LHCN-M2 (cell line): ENCODE data around the gene PPP1R9B. TPM values are rescaled to one million over a fixed set of nuclear protein-coding genes. Genes with fewer than 3 reads are reported as not detected.
A peak's percentile ranks its signal among the peaks of the same experiment; 100 is the strongest.

ENCODE experiments used
- DNase-seq: peaks from one replicate; pipeline ENCODE4 v3.0.0-alpha.2; 2012; ENCODE audit warnings: low read depth
- total RNA-seq: library from RNA; depleted of rRNA; stranded (reverse); fragments of >200 nt; gene quantifications from 2 replicates; pipeline ENCODE4 v1.2.3, GENCODE V29; 2014; rRNA removed

The PPP1R9B gene
- total RNA-seq, 1 experiment from 2014 or later, result 42.7 TPM

- DNase-seq, result peak; percentile 81
Observed at GRCh38 chr17:50094243-50094752, 56.2 kb downstream of the PPP1R9B start.

GRCh38 chr17:50093807-50094206 is 56.7 kb downstream of the PPP1R9B start:
- DNase-seq, result no peak

- no peak for DNase-seq
Observed at GRCh38 chr17:50093246-50093645, 57.2 kb downstream of the PPP1R9B start.

GRCh38 chr17:50091918-50092285 is 58.6 kb downstream of the PPP1R9B start:
- DNase-seq, result no peak

- DNase-seq, result no peak
Observed at GRCh38 chr17:50090971-50091917, 59.2 kb downstream of the PPP1R9B start.

GRCh38 chr17:50090071-50090470 is 60.4 kb downstream of the PPP1R9B start:
- DNase-seq, result no peak

GRCh38 chr17:50088952-50089825 is 61.3 kb downstream of the PPP1R9B start:
- no peak for DNase-seq

- no peak for DNase-seq
Observed at GRCh38 chr17:50087912-50088405, 62.5 kb downstream of the PPP1R9B start.

GRCh38 chr17:50087246-50087911 is 63.1 kb downstream of the PPP1R9B start:
- DNase-seq, result peak; percentile 67

Other genes starting within 250 kb of the PPP1R9B start
- gene DLX4, start 181.5 kb downstream of the PPP1R9B start, total RNA-seq, result 0.06 TPM in 1 of 2 replicates, not detected in the other
- 0.29 and 0.32 TPM in 2 replicates for gene DLX3, start 155.5 kb downstream of the PPP1R9B start, total RNA-seq
- gene ITGA3, start 94.6 kb downstream of the PPP1R9B start, total RNA-seq, result 382 and 426 TPM in 2 replicates
- 22.3 and 22.5 TPM in 2 replicates for gene PDK2, start 55.3 kb downstream of the PPP1R9B start, total RNA-seq
- 1.1 and 1.6 TPM in 2 replicates for gene SAMD14, start 20.5 kb downstream of the PPP1R9B start, total RNA-seq
- gene SGCA, start 15.3 kb upstream of the PPP1R9B start, total RNA-seq, result 200 and 207 TPM in 2 replicates
- gene COL1A1, start 51.0 kb upstream of the PPP1R9B start, total RNA-seq, result 339 and 356 TPM in 2 replicates
- gene TMEM92, start 123.8 kb upstream of the PPP1R9B start, total RNA-seq, result not detected in 2 replicates
- 41.4 and 48.9 TPM in 2 replicates for gene XYLT2, start 195.4 kb upstream of the PPP1R9B start, total RNA-seq
- gene MRPL27, start 222.5 kb upstream of the PPP1R9B start, total RNA-seq, result 79.4 and 81.1 TPM in 2 replicates
- gene EME1, start 222.6 kb upstream of the PPP1R9B start, total RNA-seq, result 13.9 and 18.1 TPM in 2 replicates
- gene LRRC59, start 246.8 kb upstream of the PPP1R9B start, total RNA-seq, result 165 and 189 TPM in 2 replicates